HEK293 (cell line): ENCODE results near the gene POLN.

Experiments
- CTCF ChIP-seq: fragments of 450-650 bp; formaldehyde crosslinking; IDR thresholded peaks from 2 replicates; pipeline ENCODE4 v1.5.1; 2016; ENCODE audit warnings: missing biosample characterization, missing genetic modification characterization
- REST ChIP-seq: fragments of 450-650 bp; formaldehyde crosslinking; IDR thresholded peaks from 2 replicates; pipeline ENCODE4 v1.5.1; 2016; ENCODE audit warnings: missing biosample characterization, missing genetic modification characterization
- SCRT1 ChIP-seq: fragments of 450-650 bp; formaldehyde crosslinking; IDR thresholded peaks from 2 replicates; pipeline ENCODE4 v1.5.1; 2016; ENCODE audit warnings: missing biosample characterization, missing genetic modification characterization, borderline replicate concordance
- TCF7L2 ChIP-seq: IDR thresholded peaks from 2 replicates; pipeline ENCODE4 v1.6.1; 2011; ENCODE audit warnings: low read depth, mild to moderate bottlenecking, inconsistent platforms, low read length, moderate library complexity, borderline replicate concordance
- YY1 ChIP-seq: fragments of 450-650 bp; formaldehyde crosslinking; IDR thresholded peaks from 2 replicates; pipeline ENCODE4 v1.5.1; 2018; ENCODE audit warnings: missing biosample characterization, missing genetic modification characterization
- ZBTB8A ChIP-seq: fragments of 450-650 bp; formaldehyde crosslinking; IDR thresholded peaks from 2 replicates; pipeline ENCODE4 v1.5.1; 2016; ENCODE audit warnings: missing biosample characterization, missing genetic modification characterization
- ZNF23 ChIP-seq: fragments of 450-650 bp; formaldehyde crosslinking; IDR thresholded peaks from 2 replicates; pipeline ENCODE4 v1.5.1; 2016; ENCODE audit warnings: missing biosample characterization, missing genetic modification characterization, borderline replicate concordance
- ZNF843 ChIP-seq: fragments of 450-650 bp; formaldehyde crosslinking; IDR thresholded peaks from 2 replicates; pipeline ENCODE4 v1.5.1; 2016; ENCODE audit warnings: missing biosample characterization, missing genetic modification characterization
- TF ChIP-seq, protein P1 (sequence below): fragments of 450-650 bp; formaldehyde crosslinking; IDR thresholded peaks from 2 replicates; pipeline ENCODE4 v1.5.1; 2016; ENCODE audit warnings: missing biosample characterization, missing genetic modification characterization, low read depth
- TF ChIP-seq, protein P2 (sequence below): fragments of 450-650 bp; formaldehyde crosslinking; IDR thresholded peaks from 2 replicates; pipeline ENCODE4 v1.5.1; 2017; ENCODE audit warnings: missing biosample characterization, missing genetic modification characterization

GRCh38 chr4:2271279-2272025 is 29.5 kb upstream of the POLN start:
- no peak for TF ChIP-seq CTCF (tag by site-specific recombination)
- no peak for TF ChIP-seq ZNF23 (tag by site-specific recombination)
- no peak for TF ChIP-seq REST (tag by site-specific recombination)
- no peak for TF ChIP-seq SCRT1 (tag by site-specific recombination)
- TF ChIP-seq, protein P1, sequence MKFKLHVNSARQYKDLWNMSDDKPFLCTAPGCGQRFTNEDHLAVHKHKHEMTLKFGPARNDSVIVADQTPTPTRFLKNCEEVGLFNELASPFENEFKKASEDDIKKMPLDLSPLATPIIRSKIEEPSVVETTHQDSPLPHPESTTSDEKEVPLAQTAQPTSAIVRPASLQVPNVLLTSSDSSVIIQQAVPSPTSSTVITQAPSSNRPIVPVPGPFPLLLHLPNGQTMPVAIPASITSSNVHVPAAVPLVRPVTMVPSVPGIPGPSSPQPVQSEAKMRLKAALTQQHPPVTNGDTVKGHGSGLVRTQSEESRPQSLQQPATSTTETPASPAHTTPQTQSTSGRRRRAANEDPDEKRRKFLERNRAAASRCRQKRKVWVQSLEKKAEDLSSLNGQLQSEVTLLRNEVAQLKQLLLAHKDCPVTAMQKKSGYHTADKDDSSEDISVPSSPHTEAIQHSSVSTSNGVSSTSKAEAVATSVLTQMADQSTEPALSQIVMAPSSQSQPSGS, result no peak
- no peak for TF ChIP-seq YY1 (tag by site-specific recombination)
- no peak for TF ChIP-seq ZNF843 (tag by site-specific recombination)
- TF ChIP-seq, protein P2, sequence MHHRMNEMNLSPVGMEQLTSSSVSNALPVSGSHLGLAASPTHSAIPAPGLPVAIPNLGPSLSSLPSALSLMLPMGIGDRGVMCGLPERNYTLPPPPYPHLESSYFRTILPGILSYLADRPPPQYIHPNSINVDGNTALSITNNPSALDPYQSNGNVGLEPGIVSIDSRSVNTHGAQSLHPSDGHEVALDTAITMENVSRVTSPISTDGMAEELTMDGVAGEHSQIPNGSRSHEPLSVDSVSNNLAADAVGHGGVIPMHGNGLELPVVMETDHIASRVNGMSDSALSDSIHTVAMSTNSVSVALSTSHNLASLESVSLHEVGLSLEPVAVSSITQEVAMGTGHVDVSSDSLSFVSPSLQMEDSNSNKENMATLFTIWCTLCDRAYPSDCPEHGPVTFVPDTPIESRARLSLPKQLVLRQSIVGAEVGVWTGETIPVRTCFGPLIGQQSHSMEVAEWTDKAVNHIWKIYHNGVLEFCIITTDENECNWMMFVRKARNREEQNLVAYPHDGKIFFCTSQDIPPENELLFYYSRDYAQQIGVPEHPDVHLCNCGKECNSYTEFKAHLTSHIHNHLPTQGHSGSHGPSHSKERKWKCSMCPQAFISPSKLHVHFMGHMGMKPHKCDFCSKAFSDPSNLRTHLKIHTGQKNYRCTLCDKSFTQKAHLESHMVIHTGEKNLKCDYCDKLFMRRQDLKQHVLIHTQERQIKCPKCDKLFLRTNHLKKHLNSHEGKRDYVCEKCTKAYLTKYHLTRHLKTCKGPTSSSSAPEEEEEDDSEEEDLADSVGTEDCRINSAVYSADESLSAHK, result no peak
- TF ChIP-seq TCF7L2, result no peak
- no peak for TF ChIP-seq ZBTB8A (tag by site-specific recombination)
